Endothelial cell of umbilical vein (primary cell): Measurements from ENCODE around the gene NEUROG3. TPM values are rescaled to one million over a fixed set of nuclear protein-coding genes. Genes with fewer than 3 reads are reported as not detected.

ENCODE experiments used
- BruUV-seq: library from RNA; stranded (reverse); fragments of 400-500 nt; replicated peaks from 2 replicates; lab custom pipeline; 2021; lab: Mats Ljungman, UMichigan
- CTCF ChIA-PET: fragments of 300-600, 350-600 bp; sonication (Branson Sonifier 250); formaldehyde crosslinking; loops from one replicate; lab custom pipeline; 2021; ENCODE audit warnings: antibody characterized with exemption, inconsistent platforms; lab: Charles Lee
- POLR2A ChIA-PET: fragments of 300-600, 350-600 bp; sonication (Branson Sonifier 250); formaldehyde crosslinking; loops from one replicate; lab custom pipeline; 2021; ENCODE audit warnings: antibody characterized with exemption, inconsistent platforms; lab: Charles Lee
- DNase-seq: peaks from one replicate; pipeline ENCODE4 v3.0.0-alpha.2; 2011; ENCODE audit warnings: low read depth, low spot score
- FAIRE-seq: peaks from 2 replicates; lab custom pipeline; 2011; peaks lifted over from hg19 to GRCh38; lab: Jason Lieb, UNC
- H2AFZ ChIP-seq: 2 replicates; pipeline ENCODE4 v1.6.0; 2012; ENCODE audit warnings: low read depth, low read length, control low read depth, inconsistent platforms
- H3K27ac ChIP-seq: 2 replicates; pipeline ENCODE4 v1.5.1; 2011; ENCODE audit warnings: low read depth, mild to moderate bottlenecking, control low read depth, low read length, moderate library complexity; ENCODE audit not compliant: insufficient read depth
- H3K27me3 ChIP-seq, 2 experiments: 2 replicates each; pipeline versions ENCODE4 v1.6.0 to v1.6.1; 2011; ENCODE audit warnings: low read length in 2 of 2, mixed read lengths in 1 of 2; ENCODE audit not compliant: control insufficient read depth in 2 of 2, insufficient read depth in 2 of 2
- H3K36me3 ChIP-seq, 2 experiments: 2 replicates in 1 of 2; 3 replicates in 1 of 2; pipeline ENCODE4 v1.5.1; 2011; ENCODE audit warnings: low read length in 2 of 2, mild to moderate bottlenecking in 1 of 2, moderate library complexity in 1 of 2; ENCODE audit not compliant: control insufficient read depth in 2 of 2, insufficient read depth in 2 of 2; ENCODE audit errors: extremely low read depth in 1 of 2
- H3K4me1 ChIP-seq: 3 replicates; pipeline ENCODE4 v1.5.1; 2011; ENCODE audit warnings: mild to moderate bottlenecking, low read length; ENCODE audit not compliant: control insufficient read depth, insufficient read depth; ENCODE audit errors: extremely low read depth
- H3K4me2 ChIP-seq: 2 replicates; pipeline ENCODE4 v1.6.1; 2011; ENCODE audit warnings: low read length, control low read depth, mixed read lengths; ENCODE audit not compliant: insufficient read depth
- H3K4me3 ChIP-seq, 3 experiments: fragments of 200-600 bp in 1 of 3; sonication (generic), shearing (Covaris generic) in 1 of 3; replicated peaks in 1 of 3; 2 replicates each; pipeline ENCODE4 v1.5.1; 2011 to 2016; ENCODE audit warnings: control low read depth in 3 of 3, low read length in 3 of 3, mild to moderate bottlenecking in 2 of 3, inconsistent platforms in 1 of 3, low read depth in 1 of 3, moderate library complexity in 1 of 3; ENCODE audit not compliant: insufficient read depth in 1 of 3
- H3K79me2 ChIP-seq: 2 replicates; pipeline ENCODE4 v1.6.0; 2012; ENCODE audit warnings: low read length, inconsistent platforms; ENCODE audit not compliant: control insufficient read depth, insufficient read depth
- H3K9ac ChIP-seq: replicated peaks from 2 replicates; pipeline ENCODE3; 2011; ENCODE audit warnings: low read length, control low read depth; ENCODE audit not compliant: insufficient read depth; ENCODE audit errors: extremely low read depth
- H3K9me1 ChIP-seq: replicated peaks from 3 replicates; pipeline ENCODE4 v1.6.0; 2011; ENCODE audit warnings: mild to moderate bottlenecking, low read length; ENCODE audit not compliant: control insufficient read depth, insufficient read depth; ENCODE audit errors: extremely low read depth
- H3K9me3 ChIP-seq: replicated peaks from 2 replicates; pipeline ENCODE4 v1.5.1; 2012; ENCODE audit warnings: low read length, inconsistent platforms; ENCODE audit not compliant: control insufficient read depth, insufficient read depth
- H4K20me1 ChIP-seq: replicated peaks from 2 replicates; pipeline ENCODE3; 2011; ENCODE audit warnings: mild to moderate bottlenecking, low read length; ENCODE audit not compliant: control insufficient read depth, insufficient read depth; ENCODE audit errors: extremely low read depth
- EZH2 ChIP-seq: IDR thresholded peaks from 2 replicates; pipeline ENCODE4 v1.6.1; 2012; ENCODE audit warnings: borderline replicate concordance, low read depth, mild to moderate bottlenecking, moderate library complexity, low read length, inconsistent platforms; ENCODE audit not compliant: severe bottlenecking
- FOS ChIP-seq: IDR thresholded peaks from 2 replicates; pipeline ENCODE4 v1.6.1; 2011; ENCODE audit warnings: mild to moderate bottlenecking, low read length, moderate library complexity, borderline replicate concordance; ENCODE audit not compliant: insufficient read depth
- GATA2 ChIP-seq: IDR thresholded peaks from 2 replicates; pipeline ENCODE4 v1.7.0; 2011; ENCODE audit warnings: low read depth, mild to moderate bottlenecking, moderate library complexity, mixed read lengths, low read length; ENCODE audit not compliant: insufficient read length, insufficient read depth
- JUN ChIP-seq: IDR thresholded peaks from 2 replicates; pipeline ENCODE4 v1.6.1; 2011; ENCODE audit warnings: borderline replicate concordance, low read depth; ENCODE audit not compliant: insufficient read length, insufficient read depth
- MYC ChIP-seq: IDR thresholded peaks from one replicate; pipeline ENCODE4 v1.6.1; 2011; ENCODE audit warnings: mild to moderate bottlenecking, low read depth, low read length
- POLR2A ChIP-seq: IDR thresholded peaks from 2 replicates; pipeline ENCODE4 v1.6.1; 2012; ENCODE audit warnings: low read depth, mild to moderate bottlenecking, control low read depth, low read length
- POLR2AphosphoS5 ChIP-seq: IDR thresholded peaks from 2 replicates; pipeline ENCODE4 v1.6.1; 2012; ENCODE audit warnings: low read depth, mild to moderate bottlenecking, control low read depth, low read length, moderate library complexity; ENCODE audit not compliant: insufficient read depth
- dilution Hi-C: fragments of 300-500 bp; cut with MboI; formaldehyde crosslinking; loops from one replicate; pipeline ENCODE4 v1.15.0; 2019; ENCODE audit warnings: low sequenced_read_pairs; ENCODE audit not compliant: extremely low pct_ligation_motif_present
- intact Hi-C: fragments of 100-400 bp; cut with micrococcal nuclease; formaldehyde crosslinking; loops from one replicate; pipeline ENCODE4 v1.10.0; 2022
- polyA plus RNA-seq, 4 experiments: library from polyadenylated mRNA; depleted of rRNA in 3 of 4; stranded (reverse) in 3 of 4; unstranded in 1 of 4; fragments of >200 nt; gene quantifications; 2 replicates each; pipeline versions ENCODE4 v1.2.1 to v1.2.3, GENCODE V29; 2011 to 2012; ENCODE audit warnings: missing spikeins in 1 of 4
- total RNA-seq: library from RNA; stranded (reverse); gene quantifications from 2 replicates; pipeline ENCODE4 v1.2.3, GENCODE V29; 2021
- TF ChIP-seq, protein P1 (sequence below): IDR thresholded peaks from 2 replicates; pipeline ENCODE4 v1.6.1; 2011; ENCODE audit not compliant: insufficient read depth, insufficient read length
- TF ChIP-seq, protein P2 (sequence below), 2 donors: IDR thresholded peaks; 1 replicate in 1 of 2; 2 replicates in 1 of 2; pipeline ENCODE4 v1.5.1; 2011; ENCODE audit warnings: low read length in 2 of 2, mild to moderate bottlenecking in 2 of 2, moderate library complexity in 2 of 2, control low read depth in 1 of 2, inconsistent platforms in 1 of 2, low read depth in 1 of 2; ENCODE audit not compliant: insufficient read depth in 1 of 2; ENCODE audit errors: extremely low read depth in 1 of 2

Gene NEUROG3
- total and polyA plus RNA-seq, 2 donors (not counting 3 experiments of a cell fraction or from before 2014, with no cell fraction given), result not detected

DNA sequence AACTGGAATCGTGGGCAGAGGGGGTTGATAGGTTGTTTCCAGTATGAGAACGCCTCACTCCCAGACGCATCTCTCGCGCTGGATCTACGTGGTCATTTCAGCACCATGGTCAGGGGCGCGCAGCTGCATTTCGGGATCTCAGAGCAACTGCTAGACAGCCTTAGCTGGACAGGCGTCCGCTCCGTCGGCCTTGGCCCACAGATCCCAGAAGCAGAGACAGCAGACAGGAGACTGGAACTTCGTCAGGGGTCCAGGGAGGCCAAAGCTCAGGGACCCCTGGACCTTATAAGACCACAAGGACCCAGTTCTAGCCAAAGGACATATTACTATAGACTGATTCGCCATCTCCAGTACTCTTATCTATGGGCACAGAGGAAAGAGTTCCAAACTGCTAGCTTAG, 5.3 kb downstream of the NEUROG3 start:
- no peak overlapping the region for H2AFZ ChIP-seq
- H3K27me3 ChIP-seq, result peaks cover 51 to 54% of the 10 kb centered on the region in 2 experiments
- FAIRE-seq, result peak; percentile 88
- BruUV-seq, result no TSS peak
- no peaks in the 10 kb centered on the region for H3K9me1 ChIP-seq
- H3K4me1 ChIP-seq, result no peaks in the 10 kb centered on the region
- no peaks in the 10 kb centered on the region for H4K20me1 ChIP-seq
- DNase-seq, result peak; percentile 53
- H3K79me2 ChIP-seq, result no peaks in the 10 kb centered on the region
- ChIA-PET CTCF (interaction anchor here (0.6 kb wide), 1 partner anchor 8 kb away, joined by 3 read pairs; no protein-coding TSS in a partner anchor), POLR2A (no interaction called here)
- H3K4me2 ChIP-seq, result no peak overlapping the region
- intact Hi-C loops, result no loop called here
- no peak overlapping the region for H3K9ac ChIP-seq
- no peaks in the 10 kb centered on the region for H3K36me3 ChIP-seq
- H3K4me3 ChIP-seq, result no peak overlapping the region
- peak; percentile 68 for TF ChIP-seq EZH2
- TF ChIP-seq JUN, result no peak
- H3K27ac ChIP-seq, result no peak overlapping the region
- H3K9me3 ChIP-seq, result no peaks in the 10 kb centered on the region
- dilution Hi-C loops, result no loop called here

DNA sequence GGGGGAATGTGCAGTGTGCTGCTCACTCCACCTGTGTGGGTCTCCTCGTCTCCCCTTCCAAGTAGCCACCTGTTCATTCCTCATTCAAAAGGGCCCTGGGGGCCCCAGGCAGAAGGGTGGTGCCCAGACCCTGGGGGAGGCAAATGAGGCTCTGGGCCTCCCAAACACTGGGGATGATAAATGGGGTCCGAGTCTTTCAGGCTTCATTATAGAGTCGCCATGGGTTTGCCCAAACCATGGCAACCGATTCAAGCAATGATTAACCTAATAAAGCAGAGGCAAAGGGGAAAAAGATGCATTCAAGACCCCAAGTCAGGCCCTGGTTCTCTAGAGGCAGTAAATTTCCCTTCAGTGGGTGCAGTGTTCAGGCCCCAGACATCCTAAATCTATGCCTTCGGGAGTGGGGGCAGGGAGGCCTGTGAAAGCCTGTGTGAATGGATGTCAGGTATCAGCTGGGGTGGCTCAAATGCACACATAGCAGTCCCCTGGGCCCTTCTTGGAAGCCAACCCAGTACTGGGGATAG, 10.4 kb downstream of the NEUROG3 start:
- no peak overlapping the region for H3K9ac ChIP-seq
- intact Hi-C loops, result no loop called here

More for the DNA sequence above, 10.4 kb downstream of the NEUROG3 start:
- DNase-seq (no peak), FAIRE-seq (no peak)
- Histone ChIP-seq H3K4me2 (no peak overlapping the region), H3K4me1 (no peaks in the 10 kb centered on the region), H3K27me3 (peaks cover 8 to 15% of the 10 kb centered on the region in 2 experiments), H3K79me2 (no peaks in the 10 kb centered on the region), H4K20me1 (no peaks in the 10 kb centered on the region), H3K9me3 (no peaks in the 10 kb centered on the region), H2AFZ (no peak overlapping the region), H3K9me1 (no peaks in the 10 kb centered on the region), H3K27ac (no peak overlapping the region), H3K36me3 (no peaks in the 10 kb centered on the region), H3K4me3 (no peak overlapping the region)
- TF ChIP-seq FOS, result no peak
- no peak for TF ChIP-seq MYC
- no peak for TF ChIP-seq GATA2
- no peak for TF ChIP-seq EZH2
- TF ChIP-seq POLR2A, result no peak
- TF ChIP-seq POLR2AphosphoS5, result no peak
- TF ChIP-seq, protein P1, sequence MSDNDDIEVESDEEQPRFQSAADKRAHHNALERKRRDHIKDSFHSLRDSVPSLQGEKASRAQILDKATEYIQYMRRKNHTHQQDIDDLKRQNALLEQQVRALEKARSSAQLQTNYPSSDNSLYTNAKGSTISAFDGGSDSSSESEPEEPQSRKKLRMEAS, result no peak
- TF ChIP-seq, protein P2, sequence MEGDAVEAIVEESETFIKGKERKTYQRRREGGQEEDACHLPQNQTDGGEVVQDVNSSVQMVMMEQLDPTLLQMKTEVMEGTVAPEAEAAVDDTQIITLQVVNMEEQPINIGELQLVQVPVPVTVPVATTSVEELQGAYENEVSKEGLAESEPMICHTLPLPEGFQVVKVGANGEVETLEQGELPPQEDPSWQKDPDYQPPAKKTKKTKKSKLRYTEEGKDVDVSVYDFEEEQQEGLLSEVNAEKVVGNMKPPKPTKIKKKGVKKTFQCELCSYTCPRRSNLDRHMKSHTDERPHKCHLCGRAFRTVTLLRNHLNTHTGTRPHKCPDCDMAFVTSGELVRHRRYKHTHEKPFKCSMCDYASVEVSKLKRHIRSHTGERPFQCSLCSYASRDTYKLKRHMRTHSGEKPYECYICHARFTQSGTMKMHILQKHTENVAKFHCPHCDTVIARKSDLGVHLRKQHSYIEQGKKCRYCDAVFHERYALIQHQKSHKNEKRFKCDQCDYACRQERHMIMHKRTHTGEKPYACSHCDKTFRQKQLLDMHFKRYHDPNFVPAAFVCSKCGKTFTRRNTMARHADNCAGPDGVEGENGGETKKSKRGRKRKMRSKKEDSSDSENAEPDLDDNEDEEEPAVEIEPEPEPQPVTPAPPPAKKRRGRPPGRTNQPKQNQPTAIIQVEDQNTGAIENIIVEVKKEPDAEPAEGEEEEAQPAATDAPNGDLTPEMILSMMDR (IDR thresholded peaks at IDR 0.05; ENCODE audit: extremely low read depth in 1 of 2, insufficient read depth in 1 of 2, low read depth in 1 of 2, low read length in 2 of 2), result no peak
- TF ChIP-seq JUN, result no peak
- ChIA-PET CTCF (no interaction called here), POLR2A (no interaction called here)
- dilution Hi-C loops, result no loop called here
- no TSS peak for BruUV-seq
